Peyer's patch (tissue), 4 donors: ENCODE data around the gene C6.

ENCODE experiments used
- POLR2A ChIP-seq, 2 donors: fragments of 450-650 bp; IDR thresholded peaks; one replicate each; pipeline ENCODE4 v1.5.1; 2017; ENCODE audit warnings: antibody characterized with exemption in 2 of 2, mild to moderate bottlenecking in 2 of 2, moderate library complexity in 2 of 2
- TF ChIP-seq, protein P1 (sequence below), 6 experiments: fragments of 450-650 bp in 4 of 6; fragments of 200-600 bp in 2 of 6; sonication (generic) in 1 of 6; IDR thresholded peaks; one replicate each; pipeline ENCODE4 v1.5.1; 2017 to 2019; ENCODE audit warnings: antibody characterized with exemption in 6 of 6, mild to moderate bottlenecking in 3 of 6, moderate library complexity in 1 of 6

DNA sequence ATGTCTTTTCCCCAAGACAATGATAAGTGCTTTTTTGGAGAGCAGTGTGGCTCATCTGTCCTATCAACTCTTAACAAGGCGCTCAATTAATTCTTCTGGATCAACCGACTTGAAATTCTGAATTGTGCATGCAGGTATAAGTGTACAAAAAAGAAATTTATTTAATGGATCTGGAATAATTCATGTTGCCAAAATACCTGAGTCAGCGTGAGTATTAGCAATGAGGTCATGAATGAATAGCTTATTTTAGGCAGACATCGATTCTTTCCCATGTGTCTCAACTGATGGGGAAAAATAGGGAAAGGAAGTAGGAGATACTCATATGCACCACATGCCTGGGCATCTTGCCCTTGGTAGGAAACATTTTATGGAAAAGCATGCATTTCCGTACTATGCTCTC, 68.0 kb downstream of the C6 start:
- TF ChIP-seq, protein P1, sequence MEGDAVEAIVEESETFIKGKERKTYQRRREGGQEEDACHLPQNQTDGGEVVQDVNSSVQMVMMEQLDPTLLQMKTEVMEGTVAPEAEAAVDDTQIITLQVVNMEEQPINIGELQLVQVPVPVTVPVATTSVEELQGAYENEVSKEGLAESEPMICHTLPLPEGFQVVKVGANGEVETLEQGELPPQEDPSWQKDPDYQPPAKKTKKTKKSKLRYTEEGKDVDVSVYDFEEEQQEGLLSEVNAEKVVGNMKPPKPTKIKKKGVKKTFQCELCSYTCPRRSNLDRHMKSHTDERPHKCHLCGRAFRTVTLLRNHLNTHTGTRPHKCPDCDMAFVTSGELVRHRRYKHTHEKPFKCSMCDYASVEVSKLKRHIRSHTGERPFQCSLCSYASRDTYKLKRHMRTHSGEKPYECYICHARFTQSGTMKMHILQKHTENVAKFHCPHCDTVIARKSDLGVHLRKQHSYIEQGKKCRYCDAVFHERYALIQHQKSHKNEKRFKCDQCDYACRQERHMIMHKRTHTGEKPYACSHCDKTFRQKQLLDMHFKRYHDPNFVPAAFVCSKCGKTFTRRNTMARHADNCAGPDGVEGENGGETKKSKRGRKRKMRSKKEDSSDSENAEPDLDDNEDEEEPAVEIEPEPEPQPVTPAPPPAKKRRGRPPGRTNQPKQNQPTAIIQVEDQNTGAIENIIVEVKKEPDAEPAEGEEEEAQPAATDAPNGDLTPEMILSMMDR (IDR thresholded peaks at IDR 0.05): no peak
- TF ChIP-seq POLR2A (IDR thresholded peaks at IDR 0.05): no peak
